GM19455 (cell line): Measurements from ENCODE around the gene NFIA.

Source experiments
- ATAC-seq: cut with Tn5 transposase; IDR thresholded peaks from one replicate; pipeline ENCODE4 v1.9.1; 2021; ENCODE audit not compliant: unreplicated experiment

Gene NFIA

DNA sequence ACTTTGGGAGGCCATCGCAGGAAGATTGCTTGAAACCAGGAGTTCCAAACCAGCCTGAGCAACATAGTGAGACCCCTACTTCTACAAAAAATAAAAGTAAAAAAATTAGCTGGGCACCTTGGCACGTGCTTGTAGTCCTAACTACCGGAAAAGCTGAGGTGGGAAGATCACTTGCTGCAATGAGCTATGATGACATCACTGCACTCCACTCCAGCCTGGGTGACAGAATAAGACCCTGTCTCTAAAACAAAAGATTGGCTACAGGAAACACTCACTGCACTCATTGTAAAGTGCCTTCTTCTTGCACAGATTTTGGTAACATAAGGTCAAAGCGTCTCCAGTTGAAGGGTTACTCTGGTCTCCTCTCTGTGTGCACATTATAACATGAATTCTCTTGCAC lies 336.8 kb downstream of the NFIA start:
- no peak for ATAC-seq

DNA sequence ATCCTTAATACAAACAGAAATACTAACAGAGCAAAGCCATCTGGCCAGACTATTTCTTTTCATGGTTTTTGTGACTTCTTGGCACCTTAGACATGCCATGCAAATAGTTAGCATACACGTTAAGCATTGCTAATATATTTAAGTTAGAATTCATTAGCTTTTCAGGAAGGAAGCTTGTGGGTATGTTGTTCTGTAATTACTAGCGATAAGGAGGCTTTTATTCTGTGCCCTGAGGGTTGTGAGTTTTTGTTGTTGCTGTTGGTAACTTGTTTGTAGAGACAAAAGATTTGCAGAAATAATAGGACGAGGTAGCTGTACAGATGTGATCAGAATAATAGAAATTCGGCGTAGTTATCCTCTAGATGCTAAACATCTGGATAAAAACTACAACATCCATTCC lies 337.3 kb downstream of the NFIA start:
- no peak for ATAC-seq

DNA sequence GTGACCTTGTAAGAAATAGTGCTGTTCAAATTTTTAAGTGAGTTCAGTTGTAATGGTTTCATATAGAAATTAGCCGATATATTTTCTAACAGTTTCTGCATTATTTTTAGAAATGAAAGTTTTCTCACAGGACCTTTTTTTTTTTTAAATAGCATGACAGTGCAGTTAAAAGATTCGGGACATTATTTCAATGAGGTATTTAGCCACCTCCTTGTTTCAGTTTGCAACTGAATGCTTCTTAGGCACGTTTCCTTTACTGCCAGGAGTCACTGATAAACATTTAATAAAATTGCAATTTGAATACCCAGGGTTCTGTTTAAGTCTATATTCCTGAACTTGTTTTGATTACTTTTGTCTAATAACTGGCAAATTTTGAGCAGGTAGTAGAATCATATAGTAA lies 337.9 kb downstream of the NFIA start:
- ATAC-seq, result no peak

DNA sequence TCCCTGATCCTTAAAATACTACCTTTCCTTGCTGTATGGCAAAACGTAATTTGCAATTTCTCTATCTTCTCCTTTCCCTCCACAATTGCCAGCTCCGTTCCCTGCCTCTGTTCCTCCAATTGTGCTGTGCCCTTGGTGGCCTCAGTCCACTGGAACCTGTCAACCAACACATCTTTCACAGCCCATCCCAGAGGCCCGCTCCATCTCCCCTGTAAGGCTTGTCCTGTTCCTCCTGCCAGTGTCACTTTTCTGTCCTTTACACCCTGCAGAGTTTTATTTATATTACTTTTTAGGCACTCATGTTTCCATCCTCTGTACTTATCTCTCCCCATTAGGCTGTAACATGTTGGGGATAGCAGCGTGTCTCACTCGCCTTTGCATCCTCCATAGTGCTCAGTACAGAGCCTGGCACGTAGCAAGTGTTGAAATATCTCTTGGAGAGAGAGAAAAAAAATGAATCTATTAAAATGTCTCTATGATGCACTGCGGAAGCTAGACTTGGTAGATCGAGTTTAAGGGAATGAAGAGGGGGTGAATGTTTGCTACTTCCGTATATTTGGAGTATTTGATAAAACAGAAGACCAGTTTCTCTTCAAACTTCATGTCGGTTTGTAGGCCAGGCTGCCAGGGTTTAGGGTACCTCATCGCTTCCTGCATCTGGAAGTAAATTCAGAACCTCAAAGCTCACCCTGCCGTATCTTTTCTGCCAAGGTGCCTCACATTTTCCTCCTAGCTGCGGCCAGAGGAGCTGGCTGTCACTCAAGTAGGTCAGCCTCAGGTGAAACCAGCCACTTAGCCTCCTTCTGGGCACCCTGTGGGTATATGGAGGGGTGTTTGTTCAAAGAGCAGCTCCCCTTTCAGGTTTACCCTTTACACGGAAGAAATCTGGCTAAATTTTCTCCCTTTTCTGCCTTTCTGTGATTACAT lies 338.8 kb downstream of the NFIA start:
- ATAC-seq, result no peak

DNA sequence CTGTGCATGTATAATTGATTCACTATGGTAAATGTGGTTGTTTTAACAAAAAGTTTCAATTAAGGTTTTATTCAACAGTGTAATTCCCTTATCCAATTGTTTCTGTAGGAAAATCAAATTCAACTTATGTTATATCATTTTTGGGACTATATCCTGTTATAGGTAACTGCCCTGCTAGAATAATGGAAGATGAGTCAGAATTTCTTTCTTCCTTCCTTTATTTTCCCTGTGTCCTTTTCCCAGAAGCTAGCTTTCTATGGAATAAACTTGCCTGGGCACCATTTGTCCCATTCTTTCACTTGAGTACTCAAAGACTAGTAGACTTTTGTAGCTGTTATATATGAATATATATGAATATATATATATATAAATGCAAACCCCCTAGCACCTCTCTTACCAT lies 341.3 kb downstream of the NFIA start:
- no peak for ATAC-seq

DNA sequence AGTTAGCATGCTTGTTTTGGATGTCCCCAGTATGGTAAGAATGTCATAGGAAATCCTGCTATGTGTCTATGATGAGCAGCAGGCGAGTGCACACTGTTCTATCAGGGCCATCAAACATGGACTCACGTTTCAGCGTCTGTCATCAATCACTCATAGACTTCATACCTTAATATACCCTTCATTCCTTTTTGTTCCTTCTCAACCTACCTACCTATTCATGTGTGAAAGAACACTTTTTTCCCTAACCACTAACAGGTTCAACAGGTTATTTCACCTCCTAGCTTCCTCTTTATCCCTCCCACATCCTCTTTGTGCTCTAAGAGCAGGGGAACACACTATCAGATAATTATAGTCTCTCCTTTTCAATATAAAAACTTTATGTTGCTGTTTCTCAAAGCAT lies 342.0 kb downstream of the NFIA start:
- no peak for ATAC-seq

DNA sequence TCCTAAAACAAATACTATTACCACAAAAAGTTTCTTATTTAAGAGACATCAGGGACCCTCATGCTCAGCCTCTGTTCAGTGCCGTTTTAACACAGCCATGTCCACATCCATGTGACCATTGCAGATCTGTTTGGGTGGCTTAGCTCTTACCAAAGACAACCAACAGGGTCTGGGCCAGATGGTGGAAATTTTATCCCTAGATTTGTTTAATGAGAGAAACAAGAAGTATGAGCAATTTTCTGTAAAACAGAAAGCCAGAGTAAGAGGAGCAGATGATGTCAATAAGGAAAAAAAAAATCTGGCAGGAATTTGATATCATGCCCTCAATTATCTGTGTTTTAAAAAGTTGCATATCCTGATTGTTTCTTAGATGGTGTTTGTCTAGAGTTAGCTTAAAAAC lies 342.7 kb downstream of the NFIA start:
- no peak for ATAC-seq

DNA sequence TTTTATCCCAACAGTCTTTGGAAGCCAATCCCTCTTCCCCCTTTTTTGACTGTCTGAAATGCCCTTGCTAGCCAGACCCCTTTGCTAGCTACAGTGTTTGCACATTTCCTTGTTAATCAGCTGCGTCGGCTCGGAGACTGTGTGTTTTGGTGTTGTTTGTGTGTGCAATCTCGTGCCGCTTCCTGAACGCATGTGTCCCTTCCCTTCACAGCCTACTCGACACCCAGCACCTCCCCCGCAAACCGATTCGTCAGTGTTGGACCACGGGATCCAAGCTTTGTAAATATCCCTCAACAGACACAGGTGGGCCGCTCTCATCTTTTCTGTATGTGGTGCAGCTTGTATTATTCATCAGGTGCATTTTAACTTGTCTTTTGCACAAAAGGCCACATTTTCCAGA lies 343.9 kb downstream of the NFIA start:
- ATAC-seq, result no peak

DNA sequence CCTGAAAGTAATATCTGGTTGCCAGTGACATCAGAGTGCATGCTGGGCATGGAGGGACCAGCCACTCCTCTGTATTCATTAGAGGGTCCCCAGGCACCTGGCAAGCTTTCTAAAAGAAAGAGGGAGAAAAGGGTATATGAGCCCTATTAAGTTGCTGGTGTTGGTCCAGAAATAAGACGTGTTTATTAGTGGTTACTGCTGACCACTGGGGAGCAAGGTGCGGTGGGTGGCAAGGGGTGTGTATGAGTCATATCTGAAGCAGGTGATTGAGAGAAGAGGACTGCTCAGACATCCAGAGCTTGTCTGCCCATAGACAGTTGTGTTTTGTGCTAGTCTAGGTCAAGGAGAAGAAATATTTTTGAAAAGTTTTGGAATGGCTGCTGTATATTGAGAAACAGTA lies 344.5 kb downstream of the NFIA start:
- ATAC-seq, result no peak

DNA sequence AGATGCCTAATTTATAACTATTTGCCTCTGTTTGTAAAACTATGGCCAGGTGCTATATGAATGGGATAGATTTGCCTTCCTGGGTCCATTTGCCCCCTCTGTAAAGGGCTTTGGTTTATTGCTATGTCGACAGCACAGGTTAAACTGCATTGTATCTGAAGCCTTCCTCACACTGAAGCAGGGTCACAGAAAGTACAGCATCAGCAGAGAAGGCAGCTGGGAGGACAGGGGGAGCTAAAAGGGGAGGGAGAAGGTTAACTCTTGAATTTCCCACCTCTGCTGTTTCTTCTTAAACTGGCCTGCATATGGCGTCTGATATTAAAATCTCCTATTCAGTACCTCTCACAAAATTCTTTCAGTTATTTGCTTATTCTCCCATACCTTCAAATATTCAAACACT lies 345.1 kb downstream of the NFIA start:
- ATAC-seq, result no peak

DNA sequence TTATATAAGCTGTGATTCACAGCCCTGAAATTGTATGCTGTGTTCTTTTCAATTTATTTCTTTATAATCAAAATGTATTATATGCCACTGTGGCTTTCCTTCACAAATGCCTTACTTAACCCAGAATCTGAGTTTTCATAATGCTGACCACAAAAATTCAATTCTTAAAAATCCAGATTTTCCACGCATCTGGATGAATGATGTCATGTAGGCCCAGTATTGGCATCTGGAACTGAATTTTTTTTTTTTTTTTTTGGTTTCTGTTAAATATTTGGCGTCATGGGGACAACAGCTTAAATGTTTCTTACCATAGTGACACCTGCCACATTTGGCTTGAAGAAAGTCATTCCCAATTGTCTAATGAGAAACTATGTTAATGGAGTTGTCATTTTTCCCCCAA lies 345.8 kb downstream of the NFIA start:
- no peak for ATAC-seq

DNA sequence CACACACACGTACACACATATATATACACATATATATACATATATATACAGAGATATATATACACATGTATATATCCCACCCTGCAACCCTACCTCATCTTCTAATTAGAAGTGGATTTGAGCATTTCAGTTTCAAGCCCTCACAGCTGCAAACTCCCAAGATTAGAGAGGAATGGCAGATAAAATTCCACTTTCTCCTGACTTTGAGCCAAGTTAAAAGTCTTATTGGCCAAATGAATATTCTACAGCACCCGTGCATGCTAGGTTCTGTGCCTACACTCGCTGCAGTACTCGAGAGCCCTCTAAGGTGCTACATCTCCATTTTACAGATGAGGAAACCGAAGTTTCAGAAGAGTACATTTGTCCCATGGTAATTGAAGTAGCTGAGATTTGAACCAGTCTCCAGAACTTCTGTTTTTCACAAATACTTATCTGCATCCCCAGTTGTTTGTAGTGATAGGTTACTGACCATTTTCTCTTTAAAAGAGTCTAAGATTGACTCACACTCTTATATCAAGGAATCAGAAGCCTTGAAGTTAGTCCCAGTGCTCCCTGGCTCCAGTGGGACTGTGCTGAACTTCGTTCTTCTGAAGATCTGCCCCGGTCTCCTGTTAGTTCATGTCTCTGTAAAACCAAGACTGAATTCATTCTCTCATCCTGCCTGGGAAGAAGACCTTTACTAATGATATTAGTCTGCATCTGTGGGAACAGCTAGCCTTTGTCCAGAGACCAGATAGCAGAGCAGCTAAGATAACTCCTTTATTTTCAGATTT lies 350.4 kb downstream of the NFIA start:
- ATAC-seq, result no peak

DNA sequence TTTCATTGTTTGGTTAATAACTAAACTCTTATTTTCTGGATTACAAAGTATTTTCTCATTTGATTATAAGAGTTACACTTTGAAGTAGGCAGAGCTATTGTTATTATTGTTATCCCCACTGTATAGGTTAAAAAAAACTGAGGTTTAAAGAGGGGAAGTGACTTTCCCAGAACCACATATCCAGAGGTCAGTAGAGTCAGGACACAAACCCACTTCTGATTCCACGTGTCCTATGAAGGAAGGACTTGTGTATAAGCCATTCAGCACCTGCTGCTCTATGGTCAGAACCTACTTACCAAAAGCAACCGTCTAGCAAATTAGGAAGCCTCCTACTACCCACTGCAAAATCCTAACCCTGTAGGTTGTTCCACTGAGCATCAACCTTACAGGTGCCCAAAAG lies 351.3 kb downstream of the NFIA start:
- no peak for ATAC-seq

DNA sequence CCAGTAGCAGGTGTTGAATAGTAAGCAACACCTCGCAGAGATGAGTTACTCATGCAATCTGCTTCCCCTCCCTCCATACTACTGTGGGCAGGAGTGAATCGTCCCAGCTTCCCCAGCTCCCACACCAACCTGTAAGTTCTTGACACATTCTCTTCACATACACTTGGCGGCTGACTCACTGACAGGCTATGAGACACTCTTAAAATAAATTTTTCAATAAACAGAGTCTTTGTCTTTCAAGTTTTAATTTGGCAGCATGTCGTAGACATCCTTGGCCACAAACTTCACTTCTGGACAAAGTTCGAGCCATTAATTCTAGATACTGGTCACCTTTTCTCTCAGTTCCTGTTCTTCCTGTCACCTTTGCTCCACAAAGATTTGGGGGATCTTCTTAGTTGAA lies 351.9 kb downstream of the NFIA start:
- ATAC-seq, result no peak

DNA sequence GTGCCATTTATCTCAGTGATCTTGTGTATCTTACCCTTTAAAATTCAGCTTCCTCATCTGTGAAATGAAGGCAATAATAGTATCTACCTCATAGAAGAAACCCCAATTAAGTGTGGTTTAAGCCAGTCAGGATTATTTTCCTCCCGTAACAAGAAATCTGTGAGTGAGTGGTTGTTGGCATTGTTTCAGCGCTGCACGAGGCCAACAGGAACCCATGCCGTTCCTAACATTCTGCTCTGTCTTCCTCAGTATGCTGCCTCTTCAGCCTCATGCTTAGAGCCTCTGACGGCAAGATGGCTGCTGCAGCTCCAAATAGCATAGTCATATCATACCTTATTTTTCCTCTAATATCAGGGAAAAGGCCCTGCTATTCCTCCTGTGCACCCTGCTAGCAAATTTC lies 352.9 kb downstream of the NFIA start:
- no peak for ATAC-seq

DNA sequence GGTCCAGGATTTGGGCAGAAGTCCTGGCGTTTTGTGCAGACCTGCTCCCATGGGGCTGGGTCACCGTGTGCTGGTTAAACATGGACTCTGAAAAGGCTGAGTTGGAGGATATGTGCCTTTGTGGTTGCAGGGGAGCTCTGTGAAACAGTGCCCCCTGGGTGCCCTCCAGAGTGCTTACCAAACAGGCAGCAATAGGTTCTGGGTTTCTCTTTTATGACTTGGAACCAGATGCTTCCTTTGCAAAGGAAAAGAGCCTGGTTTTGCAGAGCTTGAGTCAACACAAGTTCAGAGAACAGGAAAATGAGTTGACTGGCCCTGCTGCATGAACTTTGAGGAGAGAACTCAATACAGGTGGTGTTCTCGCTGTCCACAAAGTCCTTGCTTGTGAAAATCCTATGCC lies 353.7 kb downstream of the NFIA start:
- no peak for ATAC-seq

DNA sequence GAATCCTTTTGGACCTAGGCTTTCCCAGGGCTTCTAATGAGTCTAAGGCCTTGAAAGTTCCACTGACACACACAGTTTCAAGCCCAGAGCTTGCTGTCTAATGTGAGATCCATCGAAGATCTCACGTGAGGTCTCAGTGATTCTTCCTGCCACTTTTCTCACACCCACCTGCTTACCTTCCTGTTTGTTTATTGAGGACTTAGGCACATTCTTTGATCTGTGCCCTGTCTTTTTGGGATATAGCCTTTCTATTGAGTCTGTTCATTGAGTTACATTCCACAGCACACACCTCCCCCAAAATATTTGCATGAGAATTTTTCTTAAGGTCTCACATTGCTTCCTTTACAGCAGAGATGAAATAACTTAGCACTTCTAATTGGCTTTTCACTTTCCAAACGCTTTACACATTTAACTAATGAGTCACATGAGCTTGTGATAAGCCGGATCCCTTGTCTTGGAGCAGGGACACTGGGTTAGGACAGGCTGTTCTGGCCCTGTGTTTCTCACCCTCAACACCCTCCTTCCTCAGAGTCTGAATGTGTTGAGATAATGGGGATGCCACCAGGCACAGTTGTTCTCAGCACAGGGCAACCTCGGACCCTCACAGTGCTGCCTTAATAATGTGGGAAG lies 354.2 kb downstream of the NFIA start:
- ATAC-seq, result no peak

DNA sequence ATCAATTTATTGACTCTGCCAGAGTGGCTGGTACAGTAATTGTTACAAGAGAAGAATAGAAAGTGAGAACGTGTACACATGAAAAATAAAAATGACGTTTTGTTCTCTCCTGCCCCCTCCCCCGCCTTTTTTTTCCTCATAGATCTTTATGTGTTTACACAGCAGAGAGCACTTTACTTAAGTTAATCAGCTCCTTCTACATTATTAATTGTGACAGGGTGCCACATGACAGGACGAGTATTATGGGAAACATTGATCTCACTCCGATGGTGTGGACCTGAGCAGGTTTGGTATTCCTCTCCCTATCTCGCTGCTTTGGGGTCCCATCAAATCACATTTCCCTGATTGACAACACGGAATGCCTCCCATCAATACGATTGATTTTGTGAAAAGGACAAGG lies 356.9 kb downstream of the NFIA start:
- no peak for ATAC-seq

DNA sequence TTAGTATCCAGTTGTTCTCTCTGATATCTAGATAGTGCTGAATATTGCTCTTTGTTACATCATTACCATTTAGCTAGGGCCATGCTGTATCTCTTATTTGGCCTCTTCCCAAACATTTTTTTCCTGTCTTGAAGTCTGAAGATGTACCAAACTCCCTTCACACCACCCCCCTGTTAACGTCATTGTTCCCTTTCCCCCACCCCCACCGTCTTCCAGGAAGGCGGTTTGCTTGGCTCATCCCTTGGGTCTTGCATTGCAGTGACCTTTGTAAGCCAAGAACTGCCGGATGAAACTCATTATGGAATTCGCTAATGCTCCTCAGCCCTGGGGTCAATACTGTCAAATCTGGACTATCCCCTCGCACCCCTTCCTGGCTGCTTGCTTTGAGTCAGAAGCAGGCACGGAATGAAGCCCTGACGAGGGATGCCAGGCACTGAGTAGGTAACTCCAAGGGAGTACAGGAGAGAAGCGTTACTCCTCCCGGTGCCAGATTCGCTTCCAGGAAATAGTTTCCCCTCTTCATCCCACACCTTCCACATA lies 359.4 kb downstream of the NFIA start:
- no peak for ATAC-seq

DNA sequence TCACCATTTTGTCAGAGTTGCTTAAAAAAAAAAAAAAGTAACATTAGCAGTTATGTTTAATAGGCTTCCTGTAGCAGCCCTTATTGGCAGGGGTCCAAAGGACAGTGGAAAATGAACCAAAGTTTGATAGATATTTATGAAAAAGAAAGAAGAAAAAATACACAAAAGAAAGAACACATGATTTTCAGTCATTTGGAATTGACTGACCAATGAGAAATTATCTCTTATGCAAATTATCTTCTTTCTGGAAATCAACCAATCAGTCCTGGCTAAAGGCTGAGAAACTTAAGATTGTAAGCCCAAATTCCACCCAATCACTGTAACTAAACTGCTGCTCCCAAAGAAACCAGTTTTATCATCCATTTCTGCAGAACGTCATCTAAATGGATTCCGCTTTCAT lies 360.2 kb downstream of the NFIA start:
- ATAC-seq, result no peak

DNA sequence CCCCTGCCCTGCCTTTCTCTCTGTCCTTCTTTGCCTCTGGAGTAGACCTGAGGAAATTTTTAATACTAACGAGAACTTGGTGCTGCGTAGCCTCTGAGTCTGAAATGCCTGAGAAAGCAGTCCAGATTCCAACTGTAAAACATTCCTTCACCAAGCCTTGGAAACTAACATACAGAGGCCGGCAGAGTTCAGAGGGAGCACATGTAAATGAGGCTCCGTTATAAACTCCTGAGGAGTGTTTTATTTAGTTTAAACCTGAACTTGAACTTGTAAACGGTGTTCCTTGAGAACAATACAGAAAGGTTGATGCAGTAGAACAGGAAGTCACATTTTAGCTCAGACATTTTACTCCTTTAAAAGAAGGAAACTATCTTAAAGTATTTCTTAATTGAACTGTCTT lies 361.9 kb downstream of the NFIA start:
- ATAC-seq, result no peak
